ENCODE results near the gene SMIM38.

GRCh38 chr11:69115586-69116560 lies 39.9 kb upstream of the SMIM38 start:
- TF ChIP-seq CTCF (IDR thresholded peaks at IDR 0.05 in 2 of 3, conservative IDR thresholded peaks at IDR 0.05 in 1 of 3; ENCODE audit: borderline replicate concordance in 1 of 3, insufficient read depth in 1 of 3, low read depth in 2 of 3, low read length in 2 of 3) (no peak), SRF (IDR thresholded peaks at IDR 0.05; ENCODE audit: low read depth) (no peak), EZH2 (IDR thresholded peaks at IDR 0.05) (no peak), POLR2AphosphoS5 (IDR thresholded peaks at IDR 0.05; ENCODE audit: low read depth, low read length) (no peak), POLR2A (IDR thresholded peaks at IDR 0.05; ENCODE audit: borderline replicate concordance, extremely low read depth, insufficient read depth, insufficient read length) (no peak)
